HG02571 (cell line): ENCODE data around the gene USP24.
A peak's percentile ranks its signal among the peaks of the same experiment; 100 is the strongest.
"Not testable (repeated sequence)": the region's sequence is repeated elsewhere in the genome, so short reads cannot be mapped to it uniquely, and the experiment has no call there.

Source experiments
- ATAC-seq: cut with Tn5 transposase; IDR thresholded peaks from one replicate; pipeline ENCODE4 v1.9.1; 2021; ENCODE audit warnings: mild to moderate bottlenecking, moderate library complexity; ENCODE audit not compliant: unreplicated experiment

The USP24 gene

GRCh38 chr1:55232448-55233144 is 17.4 kb upstream of the USP24 start:
- ATAC-seq, result no peak

- ATAC-seq, result no peak
These were observed 16.6 kb upstream of the USP24 start for GRCh38 chr1:55231745-55232144.

- ATAC-seq, result no peak
These were observed 15.5 kb upstream of the USP24 start for GRCh38 chr1:55230659-55231058.

GRCh38 chr1:55229726-55230125 is 14.6 kb upstream of the USP24 start:
- ATAC-seq, result not testable (repeated sequence)

- ATAC-seq, result no peak
These were observed 10.1 kb upstream of the USP24 start for GRCh38 chr1:55225228-55225627.

GRCh38 chr1:55224729-55225128 is 9.6 kb upstream of the USP24 start:
- no peak for ATAC-seq

- ATAC-seq, result no peak
These were observed 7.0 kb upstream of the USP24 start for GRCh38 chr1:55222152-55222551.

- ATAC-seq, result no peak
These were observed 2.2 kb upstream of the USP24 start for GRCh38 chr1:55217226-55217986.

GRCh38 chr1:55216096-55216495 is 932 bp upstream of the USP24 start:
- no peak for ATAC-seq

- ATAC-seq, result peak; percentile 28
These were observed 300 bp downstream of the USP24 start for GRCh38 chr1:55214934-55215193.

GRCh38 chr1:55214212-55214933 is 791 bp downstream of the USP24 start:
- ATAC-seq, result peak; percentile 19

GRCh38 chr1:55213885-55214211 is 1.3 kb downstream of the USP24 start:
- no peak for ATAC-seq

GRCh38 chr1:55213151-55213884 is 1.8 kb downstream of the USP24 start:
- no peak for ATAC-seq

GRCh38 chr1:55212349-55213150 is 2.6 kb downstream of the USP24 start:
- ATAC-seq, result no peak

- no peak for ATAC-seq
These were observed 3.3 kb downstream of the USP24 start for GRCh38 chr1:55211863-55212262.

- no peak for ATAC-seq
These were observed 4.0 kb downstream of the USP24 start for GRCh38 chr1:55210990-55211801.

- no peak for ATAC-seq
These were observed 5.9 kb downstream of the USP24 start for GRCh38 chr1:55209247-55209646.

GRCh38 chr1:55206210-55206609 is 9.0 kb downstream of the USP24 start:
- ATAC-seq, result no peak

- ATAC-seq, result peak; percentile 85
These were observed 10.2 kb downstream of the USP24 start for GRCh38 chr1:55204997-55205396.

GRCh38 chr1:55203064-55203463 is 12.1 kb downstream of the USP24 start:
- ATAC-seq, result no peak
